Neural progenitor cell (in vitro differentiated cells): Measurements from ENCODE around the gene WIZ.

ENCODE experiments used
- EZH2 ChIP-seq: fragments of 200-600 bp; sonication (generic); IDR thresholded peaks from 2 replicates; pipeline ENCODE4 v1.6.1; 2017; ENCODE audit warnings: antibody characterized with exemption, mild to moderate bottlenecking, moderate library complexity
- EZH2phosphoT487 ChIP-seq: fragments of 200-600 bp; sonication (generic); IDR thresholded peaks from 2 replicates; pipeline ENCODE4 v1.6.1; 2017; ENCODE audit warnings: antibody characterized with exemption
- TF ChIP-seq, protein P1 (sequence below): fragments of 200-600 bp; sonication (generic); IDR thresholded peaks from 2 replicates; pipeline ENCODE4 v1.5.1; 2017; ENCODE audit warnings: antibody characterized with exemption, mild to moderate bottlenecking

DNA sequence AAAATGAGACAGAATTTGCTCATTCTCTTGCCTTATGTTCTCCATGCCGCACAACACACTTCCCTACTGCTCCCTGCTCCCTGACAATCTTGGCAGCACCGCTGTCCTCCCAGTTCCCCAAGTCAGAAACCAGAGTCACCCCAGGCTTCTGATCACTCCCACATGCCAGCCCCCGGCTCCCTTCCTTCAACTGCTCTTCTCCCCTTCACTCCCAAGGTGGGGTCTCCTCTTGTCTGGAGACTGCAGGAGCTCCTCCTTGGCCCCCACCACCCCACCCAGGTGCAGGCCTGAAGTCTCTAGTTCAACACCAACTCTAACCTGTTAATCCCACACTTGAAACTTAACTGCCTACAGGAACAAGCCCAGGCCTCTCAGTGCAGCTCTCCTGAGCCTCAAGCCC is 53.3 kb downstream of the WIZ start:
- TF ChIP-seq, protein P1, sequence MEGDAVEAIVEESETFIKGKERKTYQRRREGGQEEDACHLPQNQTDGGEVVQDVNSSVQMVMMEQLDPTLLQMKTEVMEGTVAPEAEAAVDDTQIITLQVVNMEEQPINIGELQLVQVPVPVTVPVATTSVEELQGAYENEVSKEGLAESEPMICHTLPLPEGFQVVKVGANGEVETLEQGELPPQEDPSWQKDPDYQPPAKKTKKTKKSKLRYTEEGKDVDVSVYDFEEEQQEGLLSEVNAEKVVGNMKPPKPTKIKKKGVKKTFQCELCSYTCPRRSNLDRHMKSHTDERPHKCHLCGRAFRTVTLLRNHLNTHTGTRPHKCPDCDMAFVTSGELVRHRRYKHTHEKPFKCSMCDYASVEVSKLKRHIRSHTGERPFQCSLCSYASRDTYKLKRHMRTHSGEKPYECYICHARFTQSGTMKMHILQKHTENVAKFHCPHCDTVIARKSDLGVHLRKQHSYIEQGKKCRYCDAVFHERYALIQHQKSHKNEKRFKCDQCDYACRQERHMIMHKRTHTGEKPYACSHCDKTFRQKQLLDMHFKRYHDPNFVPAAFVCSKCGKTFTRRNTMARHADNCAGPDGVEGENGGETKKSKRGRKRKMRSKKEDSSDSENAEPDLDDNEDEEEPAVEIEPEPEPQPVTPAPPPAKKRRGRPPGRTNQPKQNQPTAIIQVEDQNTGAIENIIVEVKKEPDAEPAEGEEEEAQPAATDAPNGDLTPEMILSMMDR: no peak
- TF ChIP-seq EZH2 (no peak), EZH2phosphoT487 (no peak)
